Choroid plexus epithelial cell (primary cell): ENCODE measurements around the gene RMND5A.

Experiments
- DNase-seq: peaks from one replicate; pipeline ENCODE4 v3.0.0-alpha.2; 2010; ENCODE audit warnings: low read depth
- H3K4me3 ChIP-seq: 2 replicates; pipeline ENCODE4 v1.5.1; 2011; ENCODE audit warnings: low read depth, mild to moderate bottlenecking, control low read depth, low read length, moderate library complexity
- CTCF ChIP-seq: conservative IDR thresholded peaks from 2 replicates; pipeline ENCODE4 v1.5.1; 2011; ENCODE audit warnings: low read depth, mild to moderate bottlenecking, control low read depth, inconsistent platforms, low read length, moderate library complexity

Gene RMND5A

GRCh38 chr2:86790676-86791572 lies 70.8 kb downstream of the RMND5A start, which contains the start of gene CD8A:
Gene CD8A (minus strand): TSS chr2:86790913. CDS start chr2:86790825, 88 bp downstream.
- no peak for TF ChIP-seq CTCF
- no peak within 1 kb of the TSS for H3K4me3 ChIP-seq
- DNase-seq, result peak; percentile 41

- DNase-seq, result no peak
- no peak overlapping the region for H3K4me3 ChIP-seq
- TF ChIP-seq CTCF, result no peak
Measured at GRCh38 chr2:86791573-86791972, 71.5 kb downstream of the RMND5A start.

- no peak for DNase-seq
- no peak for TF ChIP-seq CTCF
- H3K4me3 ChIP-seq, result no peak overlapping the region
Measured at GRCh38 chr2:86793752-86794151, 73.7 kb downstream of the RMND5A start.

- no peak for TF ChIP-seq CTCF
- no peak for DNase-seq
- no peak overlapping the region for H3K4me3 ChIP-seq
Measured at GRCh38 chr2:86794861-86795260, 74.8 kb downstream of the RMND5A start.

GRCh38 chr2:86800856-86801567 lies 80.9 kb downstream of the RMND5A start:
- DNase-seq, result no peak
- H3K4me3 ChIP-seq, result no peak overlapping the region
- TF ChIP-seq CTCF, result no peak

- DNase-seq, result no peak
- no peak overlapping the region for H3K4me3 ChIP-seq
- TF ChIP-seq CTCF, result no peak
Measured at GRCh38 chr2:86806059-86806857, 86.2 kb downstream of the RMND5A start.
